Parathyroid adenoma (tissue), 2 donors: Measurements from ENCODE around the gene TSGA10IP.
A peak's percentile ranks its signal among the peaks of the same experiment; 100 is the strongest.

Source experiments
- H2AFZ ChIP-seq: fragments of 300-600 bp; sonication (generic); one replicate; pipeline ENCODE4 v1.7.0; 2017; ENCODE audit warnings: antibody characterized with exemption, mild to moderate bottlenecking
- H3K27ac ChIP-seq: fragments of 300-600 bp; sonication (generic); one replicate; pipeline ENCODE4 v1.7.0; 2017
- H3K27me3 ChIP-seq: fragments of 300-600 bp; sonication (generic); one replicate; pipeline ENCODE4 v1.7.0; 2017; ENCODE audit warnings: low read length; ENCODE audit not compliant: control insufficient read depth, insufficient read depth
- H3K36me3 ChIP-seq: fragments of 300-600 bp; sonication (generic); one replicate; pipeline ENCODE4 v1.7.0; 2017; ENCODE audit warnings: low read length; ENCODE audit not compliant: control insufficient read depth, insufficient read depth
- H3K4me1 ChIP-seq: fragments of 300-600 bp; sonication (generic); one replicate; pipeline ENCODE4 v1.7.0; 2017; ENCODE audit warnings: control low read depth
- H3K4me2 ChIP-seq: fragments of 300-600 bp; sonication (generic); one replicate; pipeline ENCODE4 v1.7.0; 2017; ENCODE audit warnings: low read length
- H3K4me3 ChIP-seq: fragments of 300-600 bp; sonication (generic); one replicate; pipeline ENCODE4 v1.7.0; 2017; ENCODE audit warnings: low read depth, low read length
- H3K79me2 ChIP-seq: fragments of 300-600 bp; sonication (generic); one replicate; pipeline ENCODE4 v1.7.0; 2017; ENCODE audit warnings: control low read depth
- H3K9ac ChIP-seq: fragments of 300-600 bp; sonication (generic); one replicate; pipeline ENCODE4 v1.7.0; 2017; ENCODE audit warnings: mild to moderate bottlenecking
- H3K9me3 ChIP-seq: fragments of 300-600 bp; sonication (generic); one replicate; pipeline ENCODE4 v1.7.0; 2017; ENCODE audit warnings: low read length; ENCODE audit not compliant: control insufficient read depth
- TF ChIP-seq, protein P1 (sequence below): fragments of 300-600 bp; sonication (generic); IDR thresholded peaks from one replicate; pipeline ENCODE4 v1.7.0; 2017; ENCODE audit warnings: antibody characterized with exemption, mild to moderate bottlenecking
- donor health status: primary hyperparathyroidism.

The TSGA10IP gene

DNA sequence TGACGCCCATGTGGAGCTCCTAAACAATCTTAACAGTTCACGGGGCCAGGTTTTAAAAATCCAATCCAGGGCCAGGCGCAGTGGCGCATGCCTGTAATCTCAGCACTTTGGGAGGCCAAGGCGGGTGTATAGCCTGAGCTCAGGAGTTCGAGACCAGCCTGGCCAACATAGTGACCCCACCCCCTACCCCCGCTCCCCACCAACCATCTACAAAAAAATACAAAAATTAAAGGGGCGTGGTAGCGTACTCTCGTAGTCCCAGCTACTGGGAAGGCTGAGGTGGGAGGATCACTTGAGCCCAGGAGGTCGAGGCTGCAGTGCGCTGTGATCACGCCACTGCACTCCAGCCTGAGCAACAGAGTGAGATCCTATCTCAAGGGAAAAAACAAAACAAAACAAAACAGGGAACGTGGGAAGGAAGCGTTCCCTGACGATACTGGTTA, 15.6 kb downstream of the TSGA10IP start:
- H3K4me3 ChIP-seq, result peak overlapping the region; percentile 91
- H3K4me2 ChIP-seq, result peak overlapping the region; percentile 73
- H3K27me3 ChIP-seq, result no peaks in the 10 kb centered on the region
- H3K4me1 ChIP-seq, result peaks cover 7% of the 10 kb centered on the region
- no peaks in the 10 kb centered on the region for H3K36me3 ChIP-seq
- H3K9ac ChIP-seq, result no peak overlapping the region
- TF ChIP-seq, protein P1, sequence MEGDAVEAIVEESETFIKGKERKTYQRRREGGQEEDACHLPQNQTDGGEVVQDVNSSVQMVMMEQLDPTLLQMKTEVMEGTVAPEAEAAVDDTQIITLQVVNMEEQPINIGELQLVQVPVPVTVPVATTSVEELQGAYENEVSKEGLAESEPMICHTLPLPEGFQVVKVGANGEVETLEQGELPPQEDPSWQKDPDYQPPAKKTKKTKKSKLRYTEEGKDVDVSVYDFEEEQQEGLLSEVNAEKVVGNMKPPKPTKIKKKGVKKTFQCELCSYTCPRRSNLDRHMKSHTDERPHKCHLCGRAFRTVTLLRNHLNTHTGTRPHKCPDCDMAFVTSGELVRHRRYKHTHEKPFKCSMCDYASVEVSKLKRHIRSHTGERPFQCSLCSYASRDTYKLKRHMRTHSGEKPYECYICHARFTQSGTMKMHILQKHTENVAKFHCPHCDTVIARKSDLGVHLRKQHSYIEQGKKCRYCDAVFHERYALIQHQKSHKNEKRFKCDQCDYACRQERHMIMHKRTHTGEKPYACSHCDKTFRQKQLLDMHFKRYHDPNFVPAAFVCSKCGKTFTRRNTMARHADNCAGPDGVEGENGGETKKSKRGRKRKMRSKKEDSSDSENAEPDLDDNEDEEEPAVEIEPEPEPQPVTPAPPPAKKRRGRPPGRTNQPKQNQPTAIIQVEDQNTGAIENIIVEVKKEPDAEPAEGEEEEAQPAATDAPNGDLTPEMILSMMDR, result no peak
- peaks cover 12% of the 10 kb centered on the region for H3K79me2 ChIP-seq
- H3K9me3 ChIP-seq, result no peaks in the 10 kb centered on the region
- H2AFZ ChIP-seq, result peak overlapping the region; percentile 97
- H3K27ac ChIP-seq, result peak overlapping the region; percentile 90

DNA sequence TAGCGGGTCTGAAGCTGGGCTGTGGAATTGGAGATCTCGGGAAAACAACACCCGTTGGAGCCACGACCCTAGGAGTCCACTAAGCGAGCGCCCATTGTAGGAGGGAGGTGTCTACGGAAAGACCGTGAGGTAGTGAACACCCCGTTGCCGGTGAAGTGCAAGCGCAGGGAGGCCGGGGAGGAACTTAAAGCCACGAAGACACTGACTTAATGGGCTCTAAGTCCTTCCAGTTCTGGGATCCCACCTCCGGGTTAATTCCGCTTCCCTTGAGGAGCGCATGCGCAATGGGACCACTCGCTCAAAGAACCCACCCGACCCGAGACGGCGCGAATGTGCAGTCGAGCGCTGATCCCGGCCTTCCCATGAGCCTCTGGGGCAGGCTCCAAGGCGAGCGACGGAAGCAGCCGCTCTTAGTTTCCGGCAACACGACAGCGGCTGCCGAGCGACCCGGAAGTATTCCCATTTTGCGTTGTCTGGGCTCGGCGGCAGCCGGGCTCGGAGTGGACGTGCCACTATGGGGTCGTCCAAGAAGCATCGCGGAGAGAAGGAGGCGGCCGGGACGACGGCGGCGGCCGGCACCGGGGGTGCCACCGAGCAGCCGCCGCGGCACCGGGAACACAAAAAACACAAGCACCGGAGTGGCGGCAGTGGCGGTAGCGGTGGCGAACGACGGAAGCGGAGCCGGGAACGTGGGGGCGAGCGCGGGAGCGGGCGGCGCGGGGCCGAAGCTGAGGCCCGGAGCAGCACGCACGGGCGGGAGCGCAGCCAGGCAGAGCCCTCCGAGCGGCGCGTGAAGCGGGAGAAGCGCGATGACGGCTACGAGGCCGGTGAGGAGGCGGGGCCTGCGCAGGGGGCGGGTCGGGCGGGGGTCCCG, 16.2 kb downstream of the TSGA10IP start, which contains the start of gene SART1:
Gene SART1 (plus strand): TSS at position 468 of the 874 bp plus-strand sequence. CDS start 47 bp downstream, at position 515.
- H3K27me3 ChIP-seq, result no peaks in the 10 kb centered on the region
- TF ChIP-seq, protein P1, result no peak
- peaks cover 7% of the 10 kb centered on the region for H3K4me1 ChIP-seq
- H2AFZ ChIP-seq, result peak within 1 kb of the TSS; percentile 97
- peaks cover 12% of the 10 kb centered on the region for H3K79me2 ChIP-seq
- H3K27ac ChIP-seq, result peak within 1 kb of the TSS; percentile 90
- H3K36me3 ChIP-seq, result no peaks in the 10 kb centered on the region
- H3K4me2 ChIP-seq, result peak within 1 kb of the TSS; percentile 78
- peak within 1 kb of the TSS; percentile 91 for H3K4me3 ChIP-seq
- H3K9me3 ChIP-seq, result no peaks in the 10 kb centered on the region
- peak within 1 kb of the TSS; percentile 72 for H3K9ac ChIP-seq

DNA sequence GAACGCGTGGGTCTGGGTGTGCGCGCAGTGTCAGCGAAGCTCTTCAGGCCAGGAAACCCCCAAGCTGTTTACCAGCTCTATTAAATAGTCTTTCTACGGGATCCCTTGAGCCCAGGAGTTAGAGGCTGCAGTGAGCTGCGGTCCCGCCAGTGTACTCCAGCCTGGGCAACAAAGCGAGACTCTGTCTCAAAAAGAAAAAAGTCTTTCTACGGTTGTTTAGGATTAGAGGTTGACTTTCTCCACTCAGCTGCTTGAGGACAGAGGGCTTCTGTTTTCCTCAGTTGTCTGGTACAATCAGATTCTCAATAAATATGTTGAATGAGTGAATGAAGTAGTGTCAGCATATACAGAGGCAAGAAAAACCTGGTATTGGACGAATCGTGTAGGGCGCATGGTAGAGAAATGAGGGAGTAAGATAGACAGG, 16.9 kb downstream of the TSGA10IP start:
- Histone ChIP-seq H2AFZ (no peak overlapping the region), H3K4me2 (peak overlapping the region; percentile 78), H3K36me3 (no peaks in the 10 kb centered on the region), H3K4me3 (peak overlapping the region; percentile 44), H3K9me3 (no peaks in the 10 kb centered on the region), H3K27ac (no peak overlapping the region), H3K27me3 (no peaks in the 10 kb centered on the region), H3K4me1 (peaks cover 7% of the 10 kb centered on the region), H3K79me2 (peaks cover 12% of the 10 kb centered on the region), H3K9ac (no peak overlapping the region)
- TF ChIP-seq, protein P1, result no peak

DNA sequence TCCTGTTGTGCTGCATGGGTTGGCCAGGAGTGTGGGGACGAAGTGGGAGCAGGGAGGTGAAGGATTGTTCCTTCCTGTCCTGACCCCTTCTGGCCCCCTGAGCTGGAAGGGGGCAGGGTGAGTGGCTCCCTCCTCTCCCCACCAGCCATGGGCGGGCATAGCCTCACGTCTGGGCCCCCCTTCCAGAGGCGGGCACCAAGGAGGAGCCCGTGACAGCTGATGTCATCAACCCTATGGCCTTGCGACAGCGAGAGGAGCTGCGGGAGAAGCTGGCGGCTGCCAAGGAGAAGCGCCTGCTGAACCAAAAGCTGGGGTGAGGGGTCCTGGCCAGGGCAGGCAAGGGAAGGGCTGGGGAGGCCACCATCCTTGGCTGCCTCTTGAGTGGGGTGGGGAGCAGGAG, 19.6 kb downstream of the TSGA10IP start:
- Histone ChIP-seq H3K79me2 (peaks cover 12% of the 10 kb centered on the region), H3K27ac (no peak overlapping the region), H3K4me1 (peaks cover 7% of the 10 kb centered on the region), H3K9ac (no peak overlapping the region), H3K36me3 (no peaks in the 10 kb centered on the region), H3K4me3 (no peak overlapping the region), H2AFZ (no peak overlapping the region), H3K27me3 (no peaks in the 10 kb centered on the region), H3K4me2 (no peak overlapping the region), H3K9me3 (no peaks in the 10 kb centered on the region)
- TF ChIP-seq, protein P1, result no peak
